Skeletal muscle tissue (tissue), 4 donors: ENCODE measurements around the gene NOXA1. TPM values are rescaled to one million over a fixed set of nuclear protein-coding genes. Genes with fewer than 3 reads are reported as not detected.
A peak's percentile ranks its signal among the peaks of the same experiment; 100 is the strongest.
"Not testable (repeated sequence)": the region's sequence is repeated elsewhere in the genome, so short reads cannot be mapped to it uniquely, and the experiment has no call there.

ENCODE experiments used
- H3K27ac ChIP-seq: one replicate; pipeline ENCODE4 v1.7.0; 2013; ENCODE audit warnings: mild to moderate bottlenecking, low read depth, low read length, inconsistent platforms
- H3K27me3 ChIP-seq, 3 donors: one replicate each; pipeline ENCODE4 v1.7.0; 2013; ENCODE audit warnings: low read length in 3 of 3; ENCODE audit not compliant: control insufficient read depth in 3 of 3, insufficient read depth in 3 of 3
- H3K36me3 ChIP-seq, 3 donors: one replicate each; pipeline ENCODE4 v1.7.0; 2013; ENCODE audit warnings: low read length in 3 of 3; ENCODE audit not compliant: control insufficient read depth in 3 of 3, insufficient read depth in 3 of 3
- H3K4me1 ChIP-seq, 3 donors: one replicate each; pipeline ENCODE4 v1.7.0; 2013; ENCODE audit warnings: low read length in 3 of 3, mild to moderate bottlenecking in 3 of 3; ENCODE audit not compliant: control insufficient read depth in 3 of 3, insufficient read depth in 3 of 3
- H3K4me3 ChIP-seq, 3 donors: one replicate each; pipeline ENCODE4 v1.7.0; 2013; ENCODE audit warnings: low read length in 3 of 3
- H3K9ac ChIP-seq, 3 donors: one replicate each; pipeline ENCODE4 v1.7.0; 2013; ENCODE audit warnings: low read length in 3 of 3, mild to moderate bottlenecking in 3 of 3, moderate library complexity in 2 of 3, low read depth in 1 of 3
- H3K9me3 ChIP-seq, 3 donors: one replicate each; pipeline ENCODE4 v1.7.0; 2013; ENCODE audit warnings: low read length in 3 of 3; ENCODE audit not compliant: control insufficient read depth in 3 of 3
- total RNA-seq: library from RNA; depleted of rRNA; stranded (reverse); fragments of >200 nt; gene quantifications from one replicate; pipeline ENCODE4 v1.2.3, GENCODE V29; 2014
- donor health status: Osteomylitis.

Gene NOXA1
- 0.52 TPM for total RNA-seq

DNA sequence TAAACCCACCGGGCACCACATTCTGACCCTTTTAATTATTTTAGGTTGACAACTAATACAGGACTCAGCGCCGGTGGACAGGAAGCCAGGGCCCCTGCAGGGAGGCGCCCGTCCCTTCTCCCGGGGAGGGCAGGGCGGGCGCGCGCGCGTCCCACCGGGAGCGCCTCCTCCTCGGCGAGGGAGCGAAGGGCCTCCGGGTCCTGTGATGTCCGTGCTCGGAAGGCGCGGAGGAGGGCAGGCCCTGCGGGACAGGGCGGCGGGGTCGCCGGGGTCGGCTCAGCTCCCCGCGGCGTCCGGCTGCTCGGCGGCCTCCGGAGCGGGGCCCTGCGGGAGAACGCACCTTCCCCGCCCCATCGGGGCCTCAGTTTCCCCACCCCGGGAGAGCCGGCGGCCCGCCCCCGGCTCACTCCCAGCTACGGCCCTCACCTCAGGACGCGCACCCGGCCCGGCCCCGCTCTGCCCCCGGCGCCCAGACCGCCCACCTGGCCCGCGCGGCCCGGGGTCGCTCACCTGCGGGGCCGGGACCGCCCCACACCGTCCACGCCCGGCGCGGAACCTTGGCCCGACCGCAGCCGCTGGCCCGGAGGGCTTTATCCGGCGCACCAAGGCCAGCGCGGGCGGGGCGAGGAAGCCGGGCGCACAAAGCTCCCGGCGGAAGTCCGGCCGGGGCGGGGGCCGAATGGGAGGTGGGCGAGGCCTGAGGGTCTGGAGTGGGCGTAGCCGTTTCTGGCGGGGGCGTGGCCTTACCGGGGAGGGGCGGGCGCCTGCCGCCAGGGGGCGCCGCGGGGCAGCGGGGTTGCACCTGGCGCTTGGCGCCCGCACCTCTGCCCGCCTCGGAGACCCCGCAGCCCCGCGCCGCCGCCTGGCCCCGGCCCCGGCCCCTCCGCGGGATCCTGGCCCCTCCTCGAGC, at the start of gene NOXA1, which contains the start of gene EXD3:
Gene NOXA1 (plus strand): TSS at position 790 of the 910 bp plus-strand sequence. CDS start 137 bp downstream, outside the sequence.
Gene EXD3 (minus strand): TSS at position 559 of the 910 bp plus-strand sequence. CDS start 27,805 bp downstream, outside the sequence.
- Histone ChIP-seq H3K4me1 (peaks cover 13 to 24% (median 17%) of the 10 kb centered on the region in 3 donors), H3K4me3 (peak within 1 kb of the TSS; percentile 78 to 87 (median 83)), H3K27ac (peak within 1 kb of the TSS; percentile 51), H3K9me3 (no peaks in the 10 kb centered on the region), H3K9ac (peak within 1 kb of the TSS; percentile 73 to 90 (median 83)), H3K36me3 (no peaks in the 10 kb centered on the region), H3K27me3 (no peaks in the 10 kb centered on the region)

DNA sequence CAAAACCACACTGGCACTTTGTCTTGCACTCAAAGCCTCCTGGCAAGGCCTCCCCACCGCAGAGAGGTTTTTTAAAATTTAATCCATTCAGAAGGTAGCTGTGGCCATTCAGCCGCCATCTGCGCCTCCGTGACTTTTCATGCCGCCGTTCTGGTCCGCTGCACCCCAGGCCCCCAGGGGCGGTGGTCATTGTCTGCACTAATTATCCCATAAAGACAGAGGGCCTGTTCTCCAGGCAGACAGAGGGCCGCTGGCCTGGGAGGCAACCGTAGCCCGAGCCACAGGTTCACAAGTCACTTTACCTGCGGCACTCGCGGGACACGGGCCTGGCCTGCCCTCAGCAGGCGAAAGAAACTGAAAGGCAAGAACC, 49.6 kb upstream of the NOXA1 start:
- Histone ChIP-seq H3K27ac (no peak overlapping the region), H3K4me1 (no peaks in the 10 kb centered on the region)

DNA sequence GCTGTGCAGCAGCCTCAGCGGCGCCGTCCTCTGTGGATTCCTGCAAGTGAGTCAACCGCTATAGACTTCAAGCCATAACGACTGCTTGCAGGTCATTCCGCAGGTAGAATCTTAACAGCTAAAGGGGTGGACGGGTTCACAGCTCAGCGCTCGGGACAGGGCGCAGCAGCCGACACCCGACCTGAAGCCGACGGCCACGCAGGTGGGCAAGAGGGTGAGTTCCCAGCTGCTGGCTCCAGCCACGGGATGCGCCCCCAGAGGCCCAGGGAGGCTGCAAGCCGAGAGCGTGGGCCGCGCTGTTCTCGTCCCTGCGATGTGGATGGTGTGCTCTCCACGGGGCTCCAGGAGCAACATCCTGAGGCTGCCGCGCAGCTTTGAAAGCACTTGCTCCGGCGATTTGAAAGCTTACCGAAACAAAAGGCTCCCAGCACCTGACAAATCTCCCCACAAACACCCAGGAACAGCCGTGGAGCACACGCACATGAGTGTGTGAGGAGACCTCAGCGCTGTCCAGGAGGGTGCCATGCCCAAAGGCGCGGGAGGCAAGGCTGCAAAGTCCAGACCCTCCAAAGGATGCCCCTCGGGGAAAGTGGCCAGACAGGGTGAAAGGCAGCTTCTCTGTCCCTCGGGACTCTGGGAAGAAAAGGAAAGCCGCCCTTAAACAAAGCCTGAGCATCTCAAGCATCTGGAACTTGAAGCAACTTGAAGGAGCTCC, 48.9 kb upstream of the NOXA1 start:
- Histone ChIP-seq H3K9me3 (peaks cover 0 to 3% (median 0%) of the 10 kb centered on the region in 3 donors), H3K9ac (no peak overlapping the region), H3K27ac (no peak overlapping the region), H3K27me3 (no peaks in the 10 kb centered on the region), H3K36me3 (no peaks in the 10 kb centered on the region), H3K4me1 (no peaks in the 10 kb centered on the region), H3K4me3 (no peak overlapping the region)

More for the DNA sequence above, 49.6 kb upstream of the NOXA1 start:
- H3K27me3 ChIP-seq = no peaks in the 10 kb centered on the region
- no peak overlapping the region for H3K4me3 ChIP-seq
- H3K9ac ChIP-seq = no peak overlapping the region
- H3K36me3 ChIP-seq = no peaks in the 10 kb centered on the region
- peaks cover 0 to 3% (median 0%) of the 10 kb centered on the region in 3 donors for H3K9me3 ChIP-seq

- no peak overlapping the region for H3K4me3 ChIP-seq
- H3K27me3 ChIP-seq = no peaks in the 10 kb centered on the region
- no peaks in the 10 kb centered on the region for H3K36me3 ChIP-seq
- peaks cover 0 to 3% (median 0%) of the 10 kb centered on the region in 3 donors for H3K9me3 ChIP-seq
- no peaks in the 10 kb centered on the region for H3K4me1 ChIP-seq
- H3K9ac ChIP-seq = no peak overlapping the region
- no peak overlapping the region for H3K27ac ChIP-seq
Observed at GRCh38 chr9:137375321-137376058, 47.7 kb upstream of the NOXA1 start.

DNA sequence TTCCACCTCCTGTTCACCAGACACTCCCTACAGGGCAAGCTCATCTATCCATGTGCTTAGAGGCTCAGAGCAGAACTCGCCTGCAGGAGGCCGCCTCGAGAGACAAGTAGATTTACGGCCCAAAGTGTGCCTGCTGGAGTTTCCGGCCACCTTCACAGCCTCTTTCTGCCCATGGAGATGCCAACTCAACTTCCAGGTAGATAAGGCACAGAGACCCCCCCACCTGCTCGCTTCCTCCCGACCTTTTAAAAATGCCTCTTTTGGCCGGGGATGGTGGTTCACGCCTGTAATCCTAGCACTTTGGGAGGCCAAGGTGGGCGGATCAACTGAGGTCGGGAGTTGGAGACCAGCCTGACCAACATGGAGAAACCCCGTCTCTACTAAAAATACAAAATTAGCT, 46.8 kb upstream of the NOXA1 start:
- H3K36me3 ChIP-seq = no peaks in the 10 kb centered on the region
- no peak overlapping the region for H3K4me3 ChIP-seq
- no peak overlapping the region for H3K27ac ChIP-seq
- H3K9me3 ChIP-seq = peaks cover 0 to 3% (median 0%) of the 10 kb centered on the region in 3 donors
- no peak overlapping the region for H3K9ac ChIP-seq
- no peaks in the 10 kb centered on the region for H3K4me1 ChIP-seq
- H3K27me3 ChIP-seq = no peaks in the 10 kb centered on the region

DNA sequence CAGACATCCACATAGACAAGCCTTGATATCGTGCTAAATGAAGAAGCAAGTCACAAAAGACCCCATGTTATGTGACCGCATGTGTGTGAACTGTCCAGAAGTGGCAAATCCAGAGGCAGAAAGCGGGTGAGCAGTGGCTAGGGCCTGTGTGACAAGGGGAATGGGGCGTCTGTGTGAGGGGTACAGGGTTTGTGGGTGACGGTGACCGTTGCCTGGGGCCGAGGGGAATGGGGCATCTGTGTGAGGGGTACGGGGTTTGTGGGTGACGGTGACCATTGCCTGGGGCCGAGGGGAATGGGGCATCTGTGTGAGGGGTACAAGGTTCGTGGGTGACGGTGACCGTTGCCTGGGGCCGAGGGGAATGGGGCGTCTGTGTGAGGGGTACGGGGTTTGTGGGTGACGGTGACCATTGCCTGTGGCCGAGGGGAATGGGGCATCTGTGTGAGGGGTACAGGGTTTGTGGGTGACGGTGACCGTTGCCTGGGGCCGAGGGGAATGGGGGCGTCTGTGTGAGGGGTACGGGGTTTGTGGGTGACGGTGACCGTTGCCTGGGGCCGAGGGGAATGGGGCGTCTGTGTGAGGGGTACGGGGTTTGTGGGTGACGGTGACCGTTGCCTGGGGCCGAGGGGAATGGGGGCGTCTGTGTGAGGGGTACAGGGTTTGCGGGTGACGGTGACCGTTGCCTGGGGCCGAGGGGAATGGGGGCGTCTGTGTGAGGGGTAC, 44.3 kb upstream of the NOXA1 start:
- H3K4me3 ChIP-seq, H3K27me3 ChIP-seq, H3K27ac ChIP-seq, H3K4me1 ChIP-seq, H3K36me3 ChIP-seq, H3K9ac ChIP-seq, H3K9me3 ChIP-seq: not testable (repeated sequence)

- H3K4me1 ChIP-seq = no peaks in the 10 kb centered on the region
- no peaks in the 10 kb centered on the region for H3K27me3 ChIP-seq
- H3K27ac ChIP-seq = no peak overlapping the region
- H3K36me3 ChIP-seq = no peaks in the 10 kb centered on the region
- H3K9me3 ChIP-seq = peaks cover 0 to 3% (median 0%) of the 10 kb centered on the region in 3 donors
- H3K4me3 ChIP-seq = no peak overlapping the region
- H3K9ac ChIP-seq = no peak overlapping the region
Observed at GRCh38 chr9:137379761-137380161, 43.4 kb upstream of the NOXA1 start.

DNA sequence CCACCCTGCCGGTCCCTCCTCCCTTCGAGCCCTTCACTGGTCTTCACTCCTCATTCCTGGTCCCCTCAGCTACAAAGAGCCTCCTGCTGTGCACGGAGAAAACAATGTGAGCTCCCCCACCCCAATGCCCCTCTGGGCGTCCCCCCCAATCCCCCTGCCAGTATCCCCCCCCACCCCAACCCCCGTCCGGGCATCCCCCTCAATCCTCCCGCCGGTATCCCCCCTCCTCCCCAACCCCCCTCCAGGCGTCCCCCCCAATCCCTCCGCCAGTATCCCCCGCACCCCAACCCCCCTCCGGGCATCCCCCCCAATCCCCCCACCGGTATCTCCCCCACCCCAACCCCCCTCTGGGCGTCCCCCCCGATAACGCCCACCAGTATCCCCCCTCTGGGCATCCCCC, 43.0 kb upstream of the NOXA1 start:
- H3K27me3 ChIP-seq = no peaks in the 10 kb centered on the region
- no peaks in the 10 kb centered on the region for H3K4me1 ChIP-seq
- no peak overlapping the region for H3K4me3 ChIP-seq
- no peak overlapping the region for H3K27ac ChIP-seq
- H3K9ac ChIP-seq = no peak overlapping the region
- H3K9me3 ChIP-seq = peaks cover 0 to 3% (median 0%) of the 10 kb centered on the region in 3 donors
- H3K36me3 ChIP-seq = no peaks in the 10 kb centered on the region

- H3K4me3 ChIP-seq = no peak overlapping the region
- no peaks in the 10 kb centered on the region for H3K4me1 ChIP-seq
Observed at GRCh38 chr9:137380606-137381005, 42.6 kb upstream of the NOXA1 start.

More at GRCh38 chr9:137380606-137381005, 42.6 kb upstream of the NOXA1 start:
- H3K9me3 ChIP-seq = no peaks in the 10 kb centered on the region
- no peak overlapping the region for H3K9ac ChIP-seq
- no peaks in the 10 kb centered on the region for H3K36me3 ChIP-seq
- no peaks in the 10 kb centered on the region for H3K27me3 ChIP-seq
- H3K27ac ChIP-seq = no peak overlapping the region
